Thoracic aorta (tissue), 2 donors: ENCODE results near the gene KRT81. TPM values are rescaled to one million over a fixed set of nuclear protein-coding genes. Genes with fewer than 3 reads are reported as not detected.
"Not testable (repeated sequence)": the region's sequence is repeated elsewhere in the genome, so short reads cannot be mapped to it uniquely, and the experiment has no call there.

ENCODE experiments used
- ATAC-seq: fragments of 150-250 bp; one replicate; pipeline ENCODE4 v1.8.0; 2017; ENCODE audit warnings: low read depth; ENCODE audit not compliant: insufficient number of reproducible peaks, low FRiP score
- DNase-seq: peaks from one replicate; pipeline ENCODE4 v3.0.0-alpha.2; 2020; ENCODE audit warnings: low spot score
- H3K27ac ChIP-seq, 2 donors: fragments of 200-600 bp; sonication (generic); 1 replicate in 1 of 2; 2 replicates in 1 of 2; pipeline ENCODE4 v1.5.1; 2016; ENCODE audit warnings: mild to moderate bottlenecking in 2 of 2, moderate library complexity in 2 of 2
- H3K27me3 ChIP-seq: fragments of 200-600 bp; sonication (generic); replicated peaks from 2 replicates; pipeline ENCODE4 v1.6.0; 2016; ENCODE audit warnings: mild to moderate bottlenecking; ENCODE audit not compliant: insufficient read depth
- H3K36me3 ChIP-seq: fragments of 200-600 bp; sonication (generic); one replicate; pipeline ENCODE4 v1.5.1; 2016
- H3K4me1 ChIP-seq, 2 donors: fragments of 200-600 bp; sonication (generic); 1 replicate in 1 of 2; 2 replicates in 1 of 2; pipeline versions ENCODE4 v1.5.1 to v1.6.0; 2016; ENCODE audit warnings: low read depth in 2 of 2, mild to moderate bottlenecking in 1 of 2; ENCODE audit not compliant: control insufficient read depth in 1 of 2
- H3K4me3 ChIP-seq: fragments of 200-600 bp; sonication (generic); 2 replicates; pipeline ENCODE4 v1.5.1; 2016; ENCODE audit warnings: mild to moderate bottlenecking
- H3K9me3 ChIP-seq: fragments of 200-600 bp; sonication (generic); 2 replicates; pipeline ENCODE4 v1.5.1; 2016
- total RNA-seq, 2 donors: library from RNA; depleted of rRNA; stranded (reverse); fragments of >200 nt; gene quantifications; one replicate each; pipeline versions ENCODE4 v1.1.0 to v1.2.3, GENCODE V29; 2016
- TF ChIP-seq, protein P1 (sequence below): fragments of 200-600 bp; sonication (generic); IDR thresholded peaks from one replicate; pipeline ENCODE4 v1.5.1; 2019; ENCODE audit warnings: antibody characterized with exemption

KRT81 gene
- total RNA-seq, 2 donors from 2014 or later = 5.1 TPM; not detected in 1

DNA sequence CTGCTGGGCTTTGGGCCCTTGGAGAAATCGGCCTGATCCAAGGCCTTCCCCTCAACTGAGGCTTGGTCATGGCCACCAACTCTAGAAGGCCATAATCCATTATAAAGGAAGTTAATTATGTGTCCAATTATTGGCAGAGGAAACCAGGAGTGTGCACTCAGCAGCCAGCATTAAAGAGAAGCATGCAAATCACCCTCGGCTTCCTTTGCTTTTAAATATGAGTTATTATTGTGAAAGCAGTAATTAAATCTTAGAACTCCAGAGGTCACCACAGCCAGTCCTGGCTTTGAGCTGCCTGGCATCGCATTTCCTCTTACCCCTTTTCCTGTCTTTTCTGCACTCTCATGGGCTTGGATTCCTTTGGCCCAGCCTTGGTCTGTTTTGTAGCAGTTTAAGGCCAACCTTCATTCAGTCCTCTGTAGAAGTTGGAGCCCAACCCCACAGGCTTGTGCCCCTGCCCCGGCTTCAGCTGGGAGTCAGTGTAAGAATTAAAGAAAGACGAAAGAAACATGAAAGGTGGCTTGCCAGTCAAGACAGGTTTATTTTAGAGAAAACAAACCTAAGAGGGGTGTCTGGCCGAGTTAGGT is 31.6 kb downstream of the KRT81 start:
- H3K36me3 ChIP-seq = no peaks in the 10 kb centered on the region
- no peak for ATAC-seq
- no peak for DNase-seq
- H3K4me1 ChIP-seq = peaks cover 4 to 8% of the 10 kb centered on the region in 2 donors
- H3K27me3 ChIP-seq = no peaks in the 10 kb centered on the region
- H3K9me3 ChIP-seq = no peaks in the 10 kb centered on the region
- no peak overlapping the region for H3K4me3 ChIP-seq
- TF ChIP-seq, protein P1, sequence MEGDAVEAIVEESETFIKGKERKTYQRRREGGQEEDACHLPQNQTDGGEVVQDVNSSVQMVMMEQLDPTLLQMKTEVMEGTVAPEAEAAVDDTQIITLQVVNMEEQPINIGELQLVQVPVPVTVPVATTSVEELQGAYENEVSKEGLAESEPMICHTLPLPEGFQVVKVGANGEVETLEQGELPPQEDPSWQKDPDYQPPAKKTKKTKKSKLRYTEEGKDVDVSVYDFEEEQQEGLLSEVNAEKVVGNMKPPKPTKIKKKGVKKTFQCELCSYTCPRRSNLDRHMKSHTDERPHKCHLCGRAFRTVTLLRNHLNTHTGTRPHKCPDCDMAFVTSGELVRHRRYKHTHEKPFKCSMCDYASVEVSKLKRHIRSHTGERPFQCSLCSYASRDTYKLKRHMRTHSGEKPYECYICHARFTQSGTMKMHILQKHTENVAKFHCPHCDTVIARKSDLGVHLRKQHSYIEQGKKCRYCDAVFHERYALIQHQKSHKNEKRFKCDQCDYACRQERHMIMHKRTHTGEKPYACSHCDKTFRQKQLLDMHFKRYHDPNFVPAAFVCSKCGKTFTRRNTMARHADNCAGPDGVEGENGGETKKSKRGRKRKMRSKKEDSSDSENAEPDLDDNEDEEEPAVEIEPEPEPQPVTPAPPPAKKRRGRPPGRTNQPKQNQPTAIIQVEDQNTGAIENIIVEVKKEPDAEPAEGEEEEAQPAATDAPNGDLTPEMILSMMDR = no peak
- H3K27ac ChIP-seq = peak overlapping the region; percentile 9 to 56

DNA sequence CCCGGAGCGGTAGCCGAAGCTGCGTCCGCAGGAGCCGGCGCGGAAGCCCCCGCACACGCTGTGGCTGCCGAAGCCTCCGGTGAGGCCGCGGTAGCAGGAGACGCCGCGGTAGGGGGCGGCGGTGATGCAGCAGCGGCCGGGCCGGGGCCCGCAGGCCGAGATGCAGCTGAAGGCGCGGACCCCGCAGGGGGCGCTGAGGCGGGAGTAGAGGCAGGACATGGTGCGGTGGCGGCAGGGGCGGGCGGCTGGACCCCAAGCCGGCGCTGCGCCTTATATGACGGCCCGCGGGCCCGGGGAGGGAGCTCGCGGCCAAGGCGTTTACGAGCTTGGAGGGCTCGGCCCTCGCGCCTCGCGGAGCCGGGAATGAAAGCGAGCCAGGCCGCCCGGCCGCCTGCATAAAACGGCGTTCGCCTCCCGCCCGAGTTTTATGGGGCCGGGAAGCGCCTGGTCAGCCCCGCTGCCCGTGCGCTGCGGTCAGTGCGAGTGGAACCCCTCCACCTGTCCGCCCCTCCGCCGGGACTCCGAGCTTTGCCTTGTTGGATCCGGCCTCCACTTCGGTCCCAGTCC is 32.9 kb downstream of the KRT81 start:
- TF ChIP-seq, protein P1 = peak; percentile 10
- Histone ChIP-seq H3K9me3 (no peaks in the 10 kb centered on the region), H3K4me3 (peak overlapping the region; percentile 62), H3K36me3 (no peaks in the 10 kb centered on the region), H3K27ac (no peak overlapping the region), H3K4me1 (peaks cover 4 to 8% of the 10 kb centered on the region in 2 donors), H3K27me3 (no peaks in the 10 kb centered on the region)
- DNase-seq (no peak), ATAC-seq (no peak)

GRCh38 chr12:52257922-52258321 is 33.4 kb downstream of the KRT81 start:
- not testable (repeated sequence) for ATAC-seq, H3K4me1 ChIP-seq, H3K36me3 ChIP-seq, H3K27me3 ChIP-seq, DNase-seq, H3K9me3 ChIP-seq, H3K27ac ChIP-seq
- H3K4me3 ChIP-seq = peak overlapping the region; percentile 62

DNA sequence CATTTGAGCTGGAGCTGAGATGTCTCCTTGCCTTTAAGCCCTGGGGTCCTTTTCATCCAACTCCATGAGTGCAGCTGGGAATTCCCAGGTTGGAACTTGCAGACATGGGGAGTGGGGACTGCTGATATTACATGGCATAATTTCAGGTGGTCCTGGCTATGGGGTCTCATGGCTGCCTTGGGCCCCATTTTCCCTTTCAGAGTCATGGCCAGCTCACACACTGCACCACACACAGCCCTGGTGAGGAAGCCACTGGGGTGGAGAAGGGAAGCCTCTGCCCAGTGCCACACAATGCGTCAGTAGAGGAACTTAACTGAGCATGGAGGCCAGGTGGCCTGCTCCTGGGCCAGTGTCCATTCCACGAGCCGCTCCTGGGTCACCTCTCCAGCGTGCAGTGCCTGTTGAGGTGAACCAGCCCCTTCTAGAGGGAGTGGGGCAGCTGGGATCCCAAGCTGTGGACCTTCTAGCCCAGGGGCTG is 34.2 kb downstream of the KRT81 start:
- H3K27me3 ChIP-seq = no peaks in the 10 kb centered on the region
- no peak for DNase-seq
- ATAC-seq = no peak

GRCh38 chr12:52256584-52256935 is 34.8 kb downstream of the KRT81 start:
- TF ChIP-seq, protein P1 = no peak
- DNase-seq (no peak), ATAC-seq (no peak)
- H3K27ac ChIP-seq = no peak overlapping the region
- H3K27me3 ChIP-seq = no peaks in the 10 kb centered on the region
- no peak overlapping the region for H3K4me3 ChIP-seq
- H3K4me1 ChIP-seq = peaks cover 4 to 8% of the 10 kb centered on the region in 2 donors
- no peaks in the 10 kb centered on the region for H3K9me3 ChIP-seq
- no peaks in the 10 kb centered on the region for H3K36me3 ChIP-seq

More for the DNA sequence above, 34.2 kb downstream of the KRT81 start:
- TF ChIP-seq, protein P1 = no peak
- no peak overlapping the region for H3K27ac ChIP-seq
- H3K9me3 ChIP-seq = no peaks in the 10 kb centered on the region
- H3K4me3 ChIP-seq = no peak overlapping the region
- H3K36me3 ChIP-seq = no peaks in the 10 kb centered on the region
- H3K4me1 ChIP-seq = peaks cover 4 to 8% of the 10 kb centered on the region in 2 donors
